ENCODE data around the gene KPNA3.

KPNA3 gene

DNA sequence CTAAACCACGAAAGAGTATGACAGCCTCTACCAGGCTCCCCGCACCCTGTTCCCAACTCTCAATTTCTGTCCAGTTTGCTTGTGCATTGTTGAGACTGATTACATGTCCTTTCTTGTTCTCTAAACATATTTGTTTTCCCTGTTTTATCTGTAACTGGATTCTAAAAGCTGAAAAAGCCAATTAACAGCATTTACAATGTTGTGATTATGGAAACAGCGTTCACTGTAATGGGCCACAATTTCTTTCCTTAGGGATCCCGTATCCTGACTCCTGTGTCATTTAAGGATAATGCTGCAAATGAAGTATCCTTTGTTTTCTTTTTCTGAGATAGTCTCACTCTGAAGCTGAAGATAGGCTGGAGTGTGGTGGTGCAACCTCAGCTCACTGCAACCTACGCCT, 121.7 kb downstream of the KPNA3 start:
- DNase-seq: no peak

- no peak for DNase-seq
Observed at GRCh38 chr13:49669735-49670309, 122.7 kb downstream of the KPNA3 start.

DNA sequence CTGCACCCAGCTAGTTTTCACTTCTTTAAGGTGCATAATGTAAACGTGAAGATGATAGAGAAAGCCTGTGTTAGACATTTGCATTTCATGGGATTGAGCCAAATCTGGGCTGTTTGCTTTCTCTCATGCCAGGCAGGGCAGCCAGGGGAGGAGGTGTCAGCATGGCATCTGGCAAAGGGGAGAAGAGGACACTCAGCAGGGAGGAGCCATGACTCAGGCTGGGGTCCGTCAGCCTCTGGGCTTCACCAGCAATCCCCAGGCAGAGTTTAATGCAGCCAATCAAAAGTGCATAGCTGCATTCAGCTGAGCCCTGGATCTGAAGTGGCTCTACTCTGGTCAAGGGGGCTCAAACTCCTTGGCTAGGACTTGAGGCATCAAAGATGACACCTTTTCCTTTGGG, 124.7 kb downstream of the KPNA3 start:
- DNase-seq: no peak

DNA sequence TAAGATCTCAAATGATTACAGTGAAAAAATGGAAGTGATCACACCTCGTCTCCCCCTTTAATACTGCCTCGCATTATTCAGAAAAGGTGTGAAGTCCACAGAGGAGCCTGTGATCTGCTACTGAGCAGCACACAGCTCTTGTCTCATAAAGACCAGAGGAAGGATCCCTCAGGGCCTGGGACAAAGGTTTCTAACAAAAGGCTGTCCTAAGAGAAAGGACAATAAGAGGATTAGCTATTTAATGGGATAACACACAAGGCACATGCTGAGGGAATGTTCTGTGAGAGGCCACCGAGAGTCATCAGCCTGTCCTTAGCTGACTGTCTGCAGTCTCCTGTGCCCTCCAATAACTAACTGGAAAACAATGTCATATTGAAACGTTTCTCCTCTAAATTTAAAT, 127.9 kb downstream of the KPNA3 start:
- no peak for DNase-seq

- DNase-seq: no peak
Observed at GRCh38 chr13:49657241-49657641, 135.2 kb downstream of the KPNA3 start.

DNA sequence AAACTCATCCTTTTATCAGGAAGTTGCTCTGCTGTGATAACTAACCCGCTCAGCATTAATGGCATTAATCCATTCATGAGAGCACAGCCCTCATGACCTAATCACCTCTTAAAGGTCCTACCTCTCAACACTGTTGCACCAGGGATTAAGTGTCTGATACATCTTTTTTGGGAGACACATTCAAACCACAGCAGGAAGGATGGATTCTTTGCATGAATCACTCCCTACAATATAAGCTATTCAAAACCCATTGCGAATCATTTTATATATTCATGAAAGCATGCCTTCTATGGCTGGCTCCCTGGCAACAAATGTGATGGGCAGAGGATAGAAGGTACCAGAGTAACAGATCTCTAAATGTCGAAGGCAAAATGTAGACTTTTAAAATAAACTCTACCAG, 136.6 kb downstream of the KPNA3 start:
- no peak for DNase-seq

DNA sequence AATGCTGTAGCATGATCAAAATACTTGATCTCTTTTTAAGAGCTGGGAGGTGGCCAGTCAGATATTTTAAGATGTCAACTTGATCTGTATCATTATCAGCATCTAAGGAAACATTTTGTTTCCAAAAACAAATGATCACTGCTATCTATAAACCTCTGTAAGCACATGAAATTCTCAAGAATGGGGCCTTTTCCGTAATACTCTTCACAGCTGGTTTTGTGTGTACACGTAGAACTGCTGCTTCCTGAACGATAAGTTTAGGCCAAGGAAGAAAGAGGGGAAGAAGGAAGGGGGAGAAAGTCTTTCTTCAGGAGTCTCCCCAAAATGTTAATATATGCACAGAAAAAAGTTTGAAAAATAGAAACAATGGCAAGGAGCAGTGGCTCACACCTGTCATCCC, 138.5 kb downstream of the KPNA3 start:
- DNase-seq: no peak

- no peak for DNase-seq
Observed at GRCh38 chr13:49653478-49653877, 139.0 kb downstream of the KPNA3 start.

DNA sequence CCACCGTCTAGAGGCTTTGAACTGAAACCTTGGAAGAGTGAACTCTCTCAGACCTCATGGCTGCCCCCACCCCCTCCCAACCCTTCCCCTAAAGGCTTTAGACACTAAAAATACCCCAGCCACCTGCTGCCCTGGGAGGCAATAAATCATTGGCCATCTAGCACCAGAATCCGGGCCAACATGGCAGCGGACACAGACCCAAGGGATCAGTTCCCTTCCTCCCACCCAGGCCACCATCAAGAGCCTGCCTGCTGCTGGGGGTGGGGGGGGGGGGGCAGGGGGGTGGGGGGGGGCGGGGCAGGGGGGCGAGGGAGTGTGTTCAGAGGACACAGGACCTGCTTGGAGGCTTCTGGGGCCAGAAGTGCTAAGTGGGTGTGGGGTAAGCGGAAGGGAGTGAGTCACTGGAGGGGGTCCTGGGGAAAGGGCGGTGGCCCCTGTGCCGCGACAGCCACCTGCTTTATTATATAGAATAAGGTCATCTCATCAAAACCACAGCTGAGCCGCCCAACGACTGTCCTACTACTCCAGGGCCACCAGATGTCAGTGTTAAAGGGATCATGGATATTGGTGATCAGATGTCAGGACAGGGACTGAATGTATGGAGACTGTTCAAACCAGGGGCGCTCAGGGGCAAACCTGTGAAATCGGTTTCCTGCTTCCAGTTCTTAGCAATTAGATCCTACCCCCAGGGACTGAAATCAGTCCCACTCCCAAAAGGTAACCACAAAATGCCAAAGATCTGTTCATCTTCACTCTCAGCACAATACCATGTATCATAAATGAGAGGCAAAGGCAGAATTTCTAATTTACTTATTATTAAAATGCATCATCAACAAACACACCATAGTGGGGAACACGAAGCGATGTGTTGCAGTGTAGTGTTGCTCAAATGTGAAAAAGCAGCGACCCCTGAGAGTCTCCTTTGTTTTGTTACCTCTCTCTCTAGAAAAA, 139.9 kb downstream of the KPNA3 start:
- no peak for DNase-seq

- no peak for DNase-seq
Observed at GRCh38 chr13:49651570-49652354, 140.7 kb downstream of the KPNA3 start.

DNA sequence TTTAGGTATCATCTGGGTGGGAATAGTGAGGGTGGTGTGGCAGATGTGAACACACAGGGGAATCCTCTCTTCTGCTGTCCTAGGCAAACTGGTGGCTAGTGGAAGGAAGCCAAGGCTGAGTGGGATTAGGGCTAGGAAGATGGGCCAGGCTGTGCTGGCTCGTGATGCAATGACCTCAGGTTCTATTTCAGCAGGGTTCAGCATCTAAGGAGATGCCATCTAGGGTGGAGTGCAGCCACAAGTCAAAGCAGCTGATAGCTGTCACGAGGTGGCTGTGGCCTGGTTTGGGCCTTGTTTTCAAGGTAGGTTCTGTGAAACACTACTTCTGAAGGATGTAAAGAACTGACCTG, 142.5 kb downstream of the KPNA3 start:
- no peak for DNase-seq

Data from stimulated activated CD4-positive, alpha-beta T cell treated with anti-CD3 and anti-CD28 coated beads, Interleukin-4, amount 100 ng/mL, for 1 hour (primary cell).